ENCODE measurements around the gene SLC5A4.
A peak's percentile ranks its signal among the peaks of the same experiment; 100 is the strongest.

DNA sequence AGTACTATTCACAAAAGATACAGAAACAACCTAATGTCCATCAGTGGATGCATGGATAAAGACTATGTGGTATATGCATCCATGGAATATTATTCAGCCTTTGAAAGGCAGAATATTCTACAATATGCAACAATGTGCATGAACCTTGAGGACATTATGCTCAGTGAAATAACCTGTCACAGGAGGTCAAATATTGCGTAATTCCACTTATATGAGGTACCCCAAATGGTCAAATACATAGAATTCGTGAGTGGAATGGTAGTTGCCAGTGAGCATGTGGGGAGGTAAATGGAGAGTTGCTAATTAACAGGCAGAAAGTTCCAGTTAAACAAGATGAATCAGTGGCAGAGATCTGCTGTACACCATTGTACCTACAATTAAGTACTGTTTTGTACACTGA is 3.6 kb upstream of the SLC5A4 start:
- TF ChIP-seq, protein P1, sequence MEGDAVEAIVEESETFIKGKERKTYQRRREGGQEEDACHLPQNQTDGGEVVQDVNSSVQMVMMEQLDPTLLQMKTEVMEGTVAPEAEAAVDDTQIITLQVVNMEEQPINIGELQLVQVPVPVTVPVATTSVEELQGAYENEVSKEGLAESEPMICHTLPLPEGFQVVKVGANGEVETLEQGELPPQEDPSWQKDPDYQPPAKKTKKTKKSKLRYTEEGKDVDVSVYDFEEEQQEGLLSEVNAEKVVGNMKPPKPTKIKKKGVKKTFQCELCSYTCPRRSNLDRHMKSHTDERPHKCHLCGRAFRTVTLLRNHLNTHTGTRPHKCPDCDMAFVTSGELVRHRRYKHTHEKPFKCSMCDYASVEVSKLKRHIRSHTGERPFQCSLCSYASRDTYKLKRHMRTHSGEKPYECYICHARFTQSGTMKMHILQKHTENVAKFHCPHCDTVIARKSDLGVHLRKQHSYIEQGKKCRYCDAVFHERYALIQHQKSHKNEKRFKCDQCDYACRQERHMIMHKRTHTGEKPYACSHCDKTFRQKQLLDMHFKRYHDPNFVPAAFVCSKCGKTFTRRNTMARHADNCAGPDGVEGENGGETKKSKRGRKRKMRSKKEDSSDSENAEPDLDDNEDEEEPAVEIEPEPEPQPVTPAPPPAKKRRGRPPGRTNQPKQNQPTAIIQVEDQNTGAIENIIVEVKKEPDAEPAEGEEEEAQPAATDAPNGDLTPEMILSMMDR (conservative IDR thresholded peaks at IDR 0.05; ENCODE audit: low read depth, low read length): no peak
- TF ChIP-seq NFE2L2 (IDR thresholded peaks at IDR 0.05; ENCODE audit: low read depth, low read length): no peak
- no peak for TF ChIP-seq POLR2A (IDR thresholded peaks at IDR 0.05; ENCODE audit: low read depth, low read length)
- TF ChIP-seq MAFK (IDR thresholded peaks at IDR 0.05; ENCODE audit: low read depth, low read length): no peak
- no peak for TF ChIP-seq USF2 (IDR thresholded peaks at IDR 0.05; ENCODE audit: low read depth, low read length)
- TF ChIP-seq CEBPB (IDR thresholded peaks at IDR 0.05; ENCODE audit: low read depth, low read length): peak; percentile 75
- no peak for TF ChIP-seq RFX5 (IDR thresholded peaks at IDR 0.05; ENCODE audit: low read depth, low read length)
- TF ChIP-seq, protein P2, sequence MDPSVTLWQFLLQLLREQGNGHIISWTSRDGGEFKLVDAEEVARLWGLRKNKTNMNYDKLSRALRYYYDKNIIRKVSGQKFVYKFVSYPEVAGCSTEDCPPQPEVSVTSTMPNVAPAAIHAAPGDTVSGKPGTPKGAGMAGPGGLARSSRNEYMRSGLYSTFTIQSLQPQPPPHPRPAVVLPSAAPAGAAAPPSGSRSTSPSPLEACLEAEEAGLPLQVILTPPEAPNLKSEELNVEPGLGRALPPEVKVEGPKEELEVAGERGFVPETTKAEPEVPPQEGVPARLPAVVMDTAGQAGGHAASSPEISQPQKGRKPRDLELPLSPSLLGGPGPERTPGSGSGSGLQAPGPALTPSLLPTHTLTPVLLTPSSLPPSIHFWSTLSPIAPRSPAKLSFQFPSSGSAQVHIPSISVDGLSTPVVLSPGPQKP (IDR thresholded peaks at IDR 0.05; ENCODE audit: borderline replicate concordance, low read depth, low read length): no peak
- TF ChIP-seq MAZ (IDR thresholded peaks at IDR 0.05; ENCODE audit: borderline replicate concordance, low read depth, low read length): no peak
- TF ChIP-seq RAD21 (IDR thresholded peaks at IDR 0.05; ENCODE audit: low read length): no peak

Measured in IMR-90 (cell line).